ENCODE measurements around the gene SEL1L3.
A peak's percentile ranks its signal among the peaks of the same experiment; 100 is the strongest.

Gene SEL1L3

GRCh38 chr4:25773358-25773757 lies 89.4 kb downstream of the SEL1L3 start:
- Histone ChIP-seq H2AFZ (no peak overlapping the region), H3K9me3 (ENCODE audit: control insufficient read depth, low read length) (no peaks in the 10 kb centered on the region), H3K4me1 (no peaks in the 10 kb centered on the region), H3K9ac (no peak overlapping the region), H3K27me3 (ENCODE audit: control insufficient read depth, insufficient read depth, low read length) (no peaks in the 10 kb centered on the region), H3K36me3 (ENCODE audit: control insufficient read depth, insufficient read depth, low read length) (no peaks in the 10 kb centered on the region), H3K79me2 (no peaks in the 10 kb centered on the region), H3K4me2 (ENCODE audit: low read length) (no peak overlapping the region), H3K4me3 (ENCODE audit: low read depth, low read length) (no peak overlapping the region), H3K27ac (no peak overlapping the region)
- TF ChIP-seq CTCF (IDR thresholded peaks at IDR 0.05), result no peak

GRCh38 chr4:25771672-25772071 lies 91.1 kb downstream of the SEL1L3 start:
- H3K27ac ChIP-seq, result no peak overlapping the region
- no peak for TF ChIP-seq CTCF (IDR thresholded peaks at IDR 0.05)
- no peak overlapping the region for H3K4me3 ChIP-seq (ENCODE audit: low read depth, low read length)
- H3K36me3 ChIP-seq (ENCODE audit: control insufficient read depth, insufficient read depth, low read length), result no peaks in the 10 kb centered on the region
- H3K9me3 ChIP-seq (ENCODE audit: control insufficient read depth, low read length), result no peaks in the 10 kb centered on the region
- H3K9ac ChIP-seq, result no peak overlapping the region
- H2AFZ ChIP-seq, result no peak overlapping the region
- H3K79me2 ChIP-seq, result no peaks in the 10 kb centered on the region
- no peak overlapping the region for H3K4me2 ChIP-seq (ENCODE audit: low read length)
- no peaks in the 10 kb centered on the region for H3K27me3 ChIP-seq (ENCODE audit: control insufficient read depth, insufficient read depth, low read length)
- no peaks in the 10 kb centered on the region for H3K4me1 ChIP-seq

- H3K79me2 ChIP-seq, result no peaks in the 10 kb centered on the region
- H3K9me3 ChIP-seq (ENCODE audit: control insufficient read depth, low read length), result no peaks in the 10 kb centered on the region
- no peak overlapping the region for H3K9ac ChIP-seq
- H3K4me3 ChIP-seq (ENCODE audit: low read depth, low read length), result no peak overlapping the region
- H3K27ac ChIP-seq, result no peak overlapping the region
- no peaks in the 10 kb centered on the region for H3K36me3 ChIP-seq (ENCODE audit: control insufficient read depth, insufficient read depth, low read length)
- no peak for TF ChIP-seq CTCF (IDR thresholded peaks at IDR 0.05)
- no peak overlapping the region for H3K4me2 ChIP-seq (ENCODE audit: low read length)
- no peaks in the 10 kb centered on the region for H3K27me3 ChIP-seq (ENCODE audit: control insufficient read depth, insufficient read depth, low read length)
- no peak overlapping the region for H2AFZ ChIP-seq
- no peaks in the 10 kb centered on the region for H3K4me1 ChIP-seq
Measured at GRCh38 chr4:25770847-25771246, 91.9 kb downstream of the SEL1L3 start.

- no peak overlapping the region for H3K9ac ChIP-seq
- H3K36me3 ChIP-seq (ENCODE audit: control insufficient read depth, insufficient read depth, low read length), result no peaks in the 10 kb centered on the region
- H3K27me3 ChIP-seq (ENCODE audit: control insufficient read depth, insufficient read depth, low read length), result no peaks in the 10 kb centered on the region
- no peak for TF ChIP-seq CTCF (IDR thresholded peaks at IDR 0.05)
- H3K4me1 ChIP-seq, result no peaks in the 10 kb centered on the region
- H3K9me3 ChIP-seq (ENCODE audit: control insufficient read depth, low read length), result no peaks in the 10 kb centered on the region
- no peak overlapping the region for H3K4me2 ChIP-seq (ENCODE audit: low read length)
- H3K79me2 ChIP-seq, result no peaks in the 10 kb centered on the region
- no peak overlapping the region for H3K27ac ChIP-seq
- H2AFZ ChIP-seq, result no peak overlapping the region
- no peak overlapping the region for H3K4me3 ChIP-seq (ENCODE audit: low read depth, low read length)
Measured at GRCh38 chr4:25769251-25769650, 93.5 kb downstream of the SEL1L3 start.

GRCh38 chr4:25767877-25768725 lies 94.7 kb downstream of the SEL1L3 start:
- H3K79me2 ChIP-seq, result no peaks in the 10 kb centered on the region
- H2AFZ ChIP-seq, result no peak overlapping the region
- H3K4me1 ChIP-seq, result no peaks in the 10 kb centered on the region
- H3K27ac ChIP-seq, result no peak overlapping the region
- peak; percentile 40 for TF ChIP-seq CTCF (IDR thresholded peaks at IDR 0.05)
- H3K9ac ChIP-seq, result no peak overlapping the region
- H3K4me2 ChIP-seq (ENCODE audit: low read length), result no peak overlapping the region
- H3K9me3 ChIP-seq (ENCODE audit: control insufficient read depth, low read length), result no peaks in the 10 kb centered on the region
- H3K36me3 ChIP-seq (ENCODE audit: control insufficient read depth, insufficient read depth, low read length), result no peaks in the 10 kb centered on the region
- no peak overlapping the region for H3K4me3 ChIP-seq (ENCODE audit: low read depth, low read length)
- H3K27me3 ChIP-seq (ENCODE audit: control insufficient read depth, insufficient read depth, low read length), result no peaks in the 10 kb centered on the region
